Ishikawa (cell line): ENCODE results near the gene SMYD3.

Experiments used
- CEBPB ChIP-seq: IDR thresholded peaks from 2 replicates; pipeline ENCODE4 v1.6.1; 2012
- CREB1 ChIP-seq: IDR thresholded peaks from 2 replicates; pipeline ENCODE4 v1.6.1; 2012; ENCODE audit warnings: low read depth
- EGR1 ChIP-seq: IDR thresholded peaks from 2 replicates; pipeline ENCODE4 v1.6.1; 2012
- EP300 ChIP-seq: IDR thresholded peaks from 2 replicates; pipeline ENCODE4 v1.6.1; 2012; ENCODE audit warnings: borderline replicate concordance
- FOXM1 ChIP-seq: IDR thresholded peaks from 2 replicates; pipeline ENCODE4 v1.6.1; 2012; ENCODE audit warnings: low read depth, borderline replicate concordance
- MAX ChIP-seq: IDR thresholded peaks from 2 replicates; pipeline ENCODE4 v1.6.1; 2012
- NFIC ChIP-seq: IDR thresholded peaks from 2 replicates; pipeline ENCODE4 v1.6.1; 2012
- RAD21 ChIP-seq: IDR thresholded peaks from 2 replicates; pipeline ENCODE4 v1.6.1; 2012; ENCODE audit warnings: low read depth
- REST ChIP-seq: IDR thresholded peaks from 2 replicates; pipeline ENCODE4 v1.6.1; 2012; ENCODE audit warnings: low read depth, mild to moderate bottlenecking
- TAF1 ChIP-seq: IDR thresholded peaks from 2 replicates; pipeline ENCODE4 v1.6.1; 2012; ENCODE audit warnings: low read depth, mild to moderate bottlenecking
- TCF12 ChIP-seq: IDR thresholded peaks from 2 replicates; pipeline ENCODE4 v1.6.1; 2012; ENCODE audit warnings: low read depth
- TEAD4 ChIP-seq: IDR thresholded peaks from 2 replicates; pipeline ENCODE4 v1.6.1; 2012
- USF1 ChIP-seq: IDR thresholded peaks from 2 replicates; pipeline ENCODE4 v1.6.1; 2012
- YY1 ChIP-seq: IDR thresholded peaks from 2 replicates; pipeline ENCODE4 v1.6.1; 2012; ENCODE audit warnings: low read depth
- ZBTB7A ChIP-seq: IDR thresholded peaks from 2 replicates; pipeline ENCODE4 v1.6.1; 2012; ENCODE audit warnings: low read depth

Gene SMYD3

GRCh38 chr1:246425895-246426294, 81.2 kb downstream of the SMYD3 start:
- TF ChIP-seq FOXM1: no peak
- no peak for TF ChIP-seq NFIC
- TF ChIP-seq CREB1: no peak
- TF ChIP-seq EP300: no peak
- TF ChIP-seq CEBPB: no peak
- no peak for TF ChIP-seq MAX
- no peak for TF ChIP-seq TEAD4
- TF ChIP-seq EGR1: no peak
- TF ChIP-seq RAD21: no peak
- no peak for TF ChIP-seq ZBTB7A
- TF ChIP-seq USF1: no peak
- no peak for TF ChIP-seq TAF1
- no peak for TF ChIP-seq TCF12
- TF ChIP-seq YY1: no peak
- no peak for TF ChIP-seq REST

- TF ChIP-seq MAX (no peak), TAF1 (no peak), ZBTB7A (no peak), CEBPB (no peak)
Measured at GRCh38 chr1:246425139-246425794, 81.8 kb downstream of the SMYD3 start.

- TF ChIP-seq CEBPB: no peak
- TF ChIP-seq TCF12: no peak
- TF ChIP-seq NFIC: no peak
- no peak for TF ChIP-seq USF1
- TF ChIP-seq EGR1: no peak
- TF ChIP-seq ZBTB7A: no peak
- TF ChIP-seq MAX: no peak
- no peak for TF ChIP-seq TAF1
- no peak for TF ChIP-seq CREB1
- no peak for TF ChIP-seq TEAD4
- TF ChIP-seq REST: no peak
- TF ChIP-seq RAD21: no peak
- TF ChIP-seq EP300: no peak
- TF ChIP-seq YY1: no peak
- TF ChIP-seq FOXM1: no peak
Measured at GRCh38 chr1:246420300-246420699, 86.8 kb downstream of the SMYD3 start.

GRCh38 chr1:246418565-246419312, 88.3 kb downstream of the SMYD3 start:
- no peak for TF ChIP-seq EP300
- TF ChIP-seq FOXM1: no peak
- TF ChIP-seq NFIC: no peak
- TF ChIP-seq TCF12: no peak

GRCh38 chr1:246417813-246418564, 89.1 kb downstream of the SMYD3 start:
- TF ChIP-seq REST (no peak), TCF12 (no peak), CREB1 (no peak), TAF1 (no peak), YY1 (no peak), FOXM1 (no peak), TEAD4 (no peak), RAD21 (no peak), USF1 (no peak), EP300 (no peak), ZBTB7A (no peak), CEBPB (no peak), EGR1 (no peak), MAX (no peak), NFIC (no peak)
